B cell (primary cell): ENCODE results near the gene POLR1C. TPM values are rescaled to one million over a fixed set of nuclear protein-coding genes. Genes with fewer than 3 reads are reported as not detected.

Experiments used
- ATAC-seq: fragments of 200-7000 bp; cut with Tn5 transposase; one replicate; pipeline ENCODE4 v1.10.0; 2021; ENCODE audit warnings: low read depth, mild to moderate bottlenecking, moderate number of reproducible peaks, moderate library complexity
- CTCF ChIA-PET: fragments of 350-600 bp; sonication (Branson Sonifier 250); formaldehyde crosslinking; loops from one replicate; lab custom pipeline; 2021; ENCODE audit warnings: antibody characterized with exemption, inconsistent platforms; lab: Charles Lee
- POLR2A ChIA-PET: fragments of 350-600 bp; sonication (Branson Sonifier 250); formaldehyde crosslinking; loops from one replicate; lab custom pipeline; 2021; ENCODE audit warnings: antibody characterized with exemption; lab: Charles Lee
- DNase-seq: peaks from one replicate; pipeline ENCODE4 v3.0.0; 2013
- H2AFZ ChIP-seq: 2 replicates; pipeline ENCODE4 v1.6.1; 2012; ENCODE audit warnings: mild to moderate bottlenecking, low read depth, low read length; ENCODE audit not compliant: insufficient read depth, poor library complexity, severe bottlenecking
- H3K27ac ChIP-seq, 2 donors: 1 replicate in 1 of 2; 2 replicates in 1 of 2; pipeline ENCODE4 v1.5.1; 2012 to 2013; ENCODE audit warnings: low read length in 2 of 2, mild to moderate bottlenecking in 2 of 2, moderate library complexity in 1 of 2
- H3K27me3 ChIP-seq, 4 experiments: fragments of 200-600 bp in 1 of 4; sonication (generic) in 1 of 4; replicated peaks in 1 of 4; 1 replicate in 2 of 4; 2 replicates in 2 of 4; pipeline versions ENCODE4 v1.6.1 to v1.7.0; 2013 to 2016; ENCODE audit warnings: low read length in 3 of 4, mild to moderate bottlenecking in 2 of 4, mixed read lengths in 1 of 4, moderate library complexity in 1 of 4; ENCODE audit not compliant: insufficient read depth in 4 of 4, control insufficient read depth in 3 of 4; ENCODE audit errors: control extremely low read depth in 1 of 4
- H3K36me3 ChIP-seq, 2 experiments: replicated peaks in 1 of 2; 1 replicate in 1 of 2; 2 replicates in 1 of 2; pipeline versions ENCODE4 v1.6.1 to v1.7.1; 2013; ENCODE audit warnings: low read length in 1 of 2; ENCODE audit not compliant: insufficient read depth in 2 of 2, control insufficient read depth in 1 of 2; ENCODE audit errors: control extremely low read depth in 1 of 2, extremely low read depth in 1 of 2
- H3K4me1 ChIP-seq, 2 donors: fragments of 200-600 bp in 1 of 2; sonication (generic) in 1 of 2; 1 replicate in 1 of 2; 2 replicates in 1 of 2; pipeline versions ENCODE4 v1.5.1 to v1.6.1; 2013 to 2017; ENCODE audit warnings: low read length in 2 of 2; ENCODE audit not compliant: control insufficient read depth in 2 of 2, insufficient read depth in 2 of 2
- H3K4me2 ChIP-seq: replicated peaks from 2 replicates; pipeline ENCODE3; 2012; ENCODE audit warnings: mild to moderate bottlenecking, low read depth, low read length; ENCODE audit not compliant: poor library complexity, severe bottlenecking
- H3K4me3 ChIP-seq, 5 experiments: fragments of 200-600 bp in 1 of 5; sonication (generic) in 1 of 5; 1 replicate in 3 of 5; 2 replicates in 2 of 5; pipeline versions ENCODE4 v1.5.1 to v1.7.0; 2011 to 2016; ENCODE audit warnings: low read length in 4 of 5, mild to moderate bottlenecking in 4 of 5, low read depth in 2 of 5, control low read depth in 1 of 5, moderate library complexity in 1 of 5; ENCODE audit not compliant: insufficient read depth in 1 of 5; ENCODE audit errors: control extremely low read depth in 1 of 5, extremely low read depth in 1 of 5
- H3K79me2 ChIP-seq: fragments of 200-600 bp; sonication (generic); one replicate; pipeline ENCODE4 v1.6.0; 2016; ENCODE audit warnings: low read length; ENCODE audit not compliant: control insufficient read depth, insufficient read depth
- H3K9ac ChIP-seq: fragments of 200-600 bp; sonication (generic); 2 replicates; pipeline ENCODE4 v1.6.1; 2017; ENCODE audit warnings: mild to moderate bottlenecking, low read length, moderate library complexity
- H3K9me3 ChIP-seq, 3 donors: one replicate each; pipeline versions ENCODE4 v1.6.1 to v1.7.1; 2013; ENCODE audit warnings: low read length in 2 of 3; ENCODE audit not compliant: control insufficient read depth in 2 of 3, insufficient read depth in 1 of 3; ENCODE audit errors: control extremely low read depth in 1 of 3
- H4K20me1 ChIP-seq: 2 replicates; pipeline ENCODE4 v1.6.0; 2012; ENCODE audit warnings: mild to moderate bottlenecking, low read length; ENCODE audit not compliant: insufficient read depth, control insufficient read depth, poor library complexity, severe bottlenecking
- H3K27ac Mint-ChIP-seq: one replicate; pipeline ENCODE4 v1.8.0; 2021; ENCODE audit warnings: mixed read lengths
- H3K27me3 Mint-ChIP-seq: one replicate; pipeline ENCODE4 v1.8.0; 2021; ENCODE audit warnings: mixed read lengths
- H3K4me1 Mint-ChIP-seq: one replicate; pipeline ENCODE4 v1.8.0; 2021; ENCODE audit warnings: mixed read lengths
- H3K4me3 Mint-ChIP-seq: one replicate; pipeline ENCODE4 v1.8.0; 2021; ENCODE audit warnings: mixed read lengths
- H3K9me3 Mint-ChIP-seq: one replicate; pipeline ENCODE4 v1.8.0; 2022; ENCODE audit warnings: mixed read lengths; ENCODE audit not compliant: insufficient read depth
- CTCF ChIP-seq: fragments of 200-600 bp; IDR thresholded peaks from one replicate; pipeline ENCODE4 v1.8.0; 2022; ENCODE audit warnings: antibody characterized with exemption, mild to moderate bottlenecking
- EZH2 ChIP-seq: IDR thresholded peaks from 2 replicates; pipeline ENCODE4 v1.6.1; 2012; ENCODE audit warnings: borderline replicate concordance, low read depth, mild to moderate bottlenecking, moderate library complexity, low read length; ENCODE audit not compliant: insufficient read depth, poor library complexity, severe bottlenecking
- WGBS: methylation state at CpG from one replicate; pipeline ENCODE4 v1.1.5; 2013; ENCODE audit warnings: missing lambda C conversion rate; ENCODE audit not compliant: insufficient coverage; 5-methylcytosine and 5-hydroxymethylcytosine counted together
- intact Hi-C: fragments of 100-400 bp; cut with micrococcal nuclease; formaldehyde crosslinking; loops from one replicate; pipeline ENCODE4 v1.10.0; 2022
- polyA plus RNA-seq: library from polyadenylated mRNA; depleted of rRNA; stranded (reverse); fragments of >200 nt; gene quantifications from 2 replicates; pipeline ENCODE4 v1.2.3, GENCODE V29; 2012
- total RNA-seq, 2 donors: library from RNA; stranded (reverse); fragments of 120-200 nt in 1 of 2; gene quantifications; 1 replicate in 1 of 2; 2 replicates in 1 of 2; pipeline versions ENCODE4 v1.2.3 to v1.2.4, GENCODE V29; 2013 to 2022

The POLR1C gene
- total and polyA plus RNA-seq, 2 donors (not counting 1 experiment from before 2014, with no cell fraction given), result 21.4 to 43.3 TPM

GRCh38 chr6:43502666-43503065 lies 14.2 kb upstream of the POLR1C start:
- TF ChIP-seq CTCF, result no peak
- Mint-ChIP-seq H3K4me3 (no peak overlapping the region), H3K27ac (no peak overlapping the region), H3K9me3 (no peaks in the 10 kb centered on the region), H3K27me3 (no peaks in the 10 kb centered on the region), H3K4me1 (peaks cover 7% of the 10 kb centered on the region)
- Histone ChIP-seq H3K36me3 (peaks cover 0 to 61% of the 10 kb centered on the region in 2 experiments), H3K9me3 (no peaks in the 10 kb centered on the region), H3K4me1 (peaks cover 3 to 8% of the 10 kb centered on the region in 2 donors), H3K9ac (no peak overlapping the region), H3K79me2 (no peaks in the 10 kb centered on the region), H3K4me2 (no peak overlapping the region), H3K27me3 (peaks cover 0 to under 1% (median 0%) of the 10 kb centered on the region in 4 experiments), H3K27ac (no peak overlapping the region), H3K4me3 (no peak overlapping the region), H4K20me1 (no peaks in the 10 kb centered on the region), H2AFZ (no peak overlapping the region)
- ATAC-seq (no peak), DNase-seq (no peak)
- CTCF ChIA-PET, result interaction anchor here (1.4 to 6.4 kb wide), 3 partner anchors 7 to 41 kb away, joined by 3 to 69 read pairs (median 11); partner anchors contain the start of gene LRRC73
- 100% methylated on average over 2 of the region's 4 CpGs for WGBS
- POLR2A ChIA-PET, result no interaction called here
- intact Hi-C loops, result no loop called here

- peaks cover 10% of the 10 kb centered on the region for H3K4me1 Mint-ChIP-seq
- ChIA-PET POLR2A (no interaction called here), CTCF (interaction anchor here (1.0 to 6.4 kb wide), 4 partner anchors 10 to 49 kb away, joined by 3 to 69 read pairs (median 24); partner anchors contain the start of gene DLK2)
- H3K4me1 ChIP-seq, result peaks cover 4 to 8% of the 10 kb centered on the region in 2 donors
- H3K4me3 Mint-ChIP-seq, result no peak overlapping the region
- no peak overlapping the region for H3K4me3 ChIP-seq
- DNase-seq, result no peak
- WGBS, result 96% methylated on average over 8 of the region's 8 CpGs
- no peaks in the 10 kb centered on the region for H3K9me3 ChIP-seq
- H3K9ac ChIP-seq, result no peak overlapping the region
- no peaks in the 10 kb centered on the region for H4K20me1 ChIP-seq
- H3K36me3 ChIP-seq, result peaks cover 0 to 53% of the 10 kb centered on the region in 2 experiments
- H3K79me2 ChIP-seq, result no peaks in the 10 kb centered on the region
- H3K27ac Mint-ChIP-seq, result no peak overlapping the region
- no peak overlapping the region for H2AFZ ChIP-seq
- H3K9me3 Mint-ChIP-seq, result no peaks in the 10 kb centered on the region
- no peak overlapping the region for H3K27ac ChIP-seq
- intact Hi-C loops, result no loop called here
- peaks cover 0 to 8% (median 2%) of the 10 kb centered on the region in 4 experiments for H3K27me3 ChIP-seq
- ATAC-seq, result no peak
- H3K27me3 Mint-ChIP-seq, result no peaks in the 10 kb centered on the region
- TF ChIP-seq EZH2 (no peak), CTCF (no peak)
- H3K4me2 ChIP-seq, result no peak overlapping the region
These were observed 13.4 kb upstream of the POLR1C start for GRCh38 chr6:43503443-43503842.
